MM.1S (cell line): ENCODE measurements around the gene CDYL2.

Source experiments
- CTCF ChIP-seq: fragments of 300-600 bp; sonication (generic); IDR thresholded peaks from 2 replicates; pipeline ENCODE4 v1.5.1; 2016; ENCODE audit warnings: antibody characterized with exemption, low read length, mixed read lengths
- EZH2 ChIP-seq: fragments of 300-600 bp; sonication (generic); optimal IDR thresholded peaks from 2 replicates; pipeline ENCODE3; 2017; ENCODE audit warnings: low read depth, mild to moderate bottlenecking, antibody characterized with exemption, low read length, mixed read lengths
- EZH2phosphoT487 ChIP-seq: fragments of 300-600 bp; sonication (generic); IDR thresholded peaks from 2 replicates; pipeline ENCODE4 v1.6.1; 2018; ENCODE audit warnings: antibody characterized with exemption, low read length

GRCh38 chr16:80731915-80732314 is 72.5 kb downstream of the CDYL2 start:
- TF ChIP-seq CTCF = no peak
- no peak for TF ChIP-seq EZH2phosphoT487
- no peak for TF ChIP-seq EZH2
